Astrocyte (in vitro differentiated cells and primary cell): ENCODE measurements around the gene THADA. TPM values are rescaled to one million over a fixed set of nuclear protein-coding genes. Genes with fewer than 3 reads are reported as not detected.
A peak's percentile ranks its signal among the peaks of the same experiment; 100 is the strongest.

Experiments
- DNase-seq: peaks from one replicate; pipeline ENCODE4 v3.0.0-alpha.2; 2010; ENCODE audit warnings: low read depth
- FAIRE-seq: peaks from 2 replicates; lab custom pipeline; 2011; peaks lifted over from hg19 to GRCh38; lab: Jason Lieb, UNC
- H2AFZ ChIP-seq: 2 replicates; pipeline ENCODE4 v1.6.0; 2012; ENCODE audit warnings: low read depth, low read length, inconsistent platforms
- H3K27ac ChIP-seq: 2 replicates; pipeline ENCODE4 v1.5.1; 2011; ENCODE audit warnings: low read depth, low read length, inconsistent platforms
- H3K27me3 ChIP-seq: 2 replicates; pipeline ENCODE4 v1.6.0; 2011; ENCODE audit warnings: low read length, inconsistent platforms; ENCODE audit not compliant: insufficient read depth
- H3K36me3 ChIP-seq: 2 replicates; pipeline ENCODE4 v1.5.1; 2011; ENCODE audit warnings: low read length, inconsistent platforms; ENCODE audit not compliant: insufficient read depth
- H3K4me1 ChIP-seq: 2 replicates; pipeline ENCODE4 v1.5.1; 2011; ENCODE audit warnings: low read length, inconsistent platforms; ENCODE audit not compliant: insufficient read depth
- H3K4me2 ChIP-seq: 2 replicates; pipeline ENCODE4 v1.6.0; 2012; ENCODE audit warnings: low read length, inconsistent platforms
- H3K4me3 ChIP-seq: 2 replicates; pipeline ENCODE4 v1.5.1; 2011; ENCODE audit warnings: low read depth, mild to moderate bottlenecking, low read length, inconsistent platforms; ENCODE audit not compliant: insufficient read depth
- H3K79me2 ChIP-seq: 2 replicates; pipeline ENCODE4 v1.6.0; 2012; ENCODE audit warnings: mild to moderate bottlenecking, low read length, inconsistent platforms; ENCODE audit not compliant: insufficient read depth
- H3K9ac ChIP-seq: 2 replicates; pipeline ENCODE4 v1.6.0; 2012; ENCODE audit warnings: mild to moderate bottlenecking, low read length, inconsistent platforms
- H3K9me3 ChIP-seq: 2 replicates; pipeline ENCODE4 v1.5.1; 2012; ENCODE audit warnings: low read depth, mild to moderate bottlenecking, low read length, inconsistent platforms; ENCODE audit not compliant: insufficient read depth
- H4K20me1 ChIP-seq: 2 replicates; pipeline ENCODE4 v1.6.0; 2012; ENCODE audit warnings: low read length, inconsistent platforms; ENCODE audit not compliant: insufficient read depth
- H3K27ac Mint-ChIP-seq: one replicate; pipeline ENCODE4 v1.8.0; 2021; ENCODE audit warnings: mild to moderate bottlenecking, mixed read lengths; ENCODE audit not compliant: unreplicated experiment
- H3K27me3 Mint-ChIP-seq: one replicate; pipeline ENCODE4 v1.8.0; 2021; ENCODE audit warnings: low read depth, mixed read lengths; ENCODE audit not compliant: unreplicated experiment
- H3K36me3 Mint-ChIP-seq: one replicate; pipeline ENCODE4 v1.8.0; 2021; ENCODE audit warnings: low read depth, mixed read lengths; ENCODE audit not compliant: unreplicated experiment
- H3K4me1 Mint-ChIP-seq: one replicate; pipeline ENCODE4 v1.8.0; 2021; ENCODE audit warnings: low read depth, mixed read lengths; ENCODE audit not compliant: unreplicated experiment
- H3K4me3 Mint-ChIP-seq: one replicate; pipeline ENCODE4 v1.8.0; 2021; ENCODE audit warnings: mild to moderate bottlenecking, moderate library complexity, mixed read lengths; ENCODE audit not compliant: unreplicated experiment
- H3K9me3 Mint-ChIP-seq: one replicate; pipeline ENCODE4 v1.8.0; 2021; ENCODE audit warnings: mild to moderate bottlenecking, mixed read lengths; ENCODE audit not compliant: unreplicated experiment
- EZH2 ChIP-seq: IDR thresholded peaks from 2 replicates; pipeline ENCODE4 v1.6.1; 2012; ENCODE audit warnings: mild to moderate bottlenecking, low read length, inconsistent platforms; ENCODE audit not compliant: insufficient read depth
- total RNA-seq: library from RNA; stranded (reverse); gene quantifications from 2 replicates; pipeline ENCODE4 v1.2.1, GENCODE V29; 2021
- TF ChIP-seq, protein P1 (sequence below): IDR thresholded peaks from 2 replicates; pipeline ENCODE4 v1.5.1; 2011; ENCODE audit warnings: low read depth, mild to moderate bottlenecking, inconsistent platforms, low read length, moderate library complexity; ENCODE audit not compliant: insufficient read depth

Gene THADA
- total RNA-seq, 1 donor from 2014 or later, result 16.2 TPM

DNA sequence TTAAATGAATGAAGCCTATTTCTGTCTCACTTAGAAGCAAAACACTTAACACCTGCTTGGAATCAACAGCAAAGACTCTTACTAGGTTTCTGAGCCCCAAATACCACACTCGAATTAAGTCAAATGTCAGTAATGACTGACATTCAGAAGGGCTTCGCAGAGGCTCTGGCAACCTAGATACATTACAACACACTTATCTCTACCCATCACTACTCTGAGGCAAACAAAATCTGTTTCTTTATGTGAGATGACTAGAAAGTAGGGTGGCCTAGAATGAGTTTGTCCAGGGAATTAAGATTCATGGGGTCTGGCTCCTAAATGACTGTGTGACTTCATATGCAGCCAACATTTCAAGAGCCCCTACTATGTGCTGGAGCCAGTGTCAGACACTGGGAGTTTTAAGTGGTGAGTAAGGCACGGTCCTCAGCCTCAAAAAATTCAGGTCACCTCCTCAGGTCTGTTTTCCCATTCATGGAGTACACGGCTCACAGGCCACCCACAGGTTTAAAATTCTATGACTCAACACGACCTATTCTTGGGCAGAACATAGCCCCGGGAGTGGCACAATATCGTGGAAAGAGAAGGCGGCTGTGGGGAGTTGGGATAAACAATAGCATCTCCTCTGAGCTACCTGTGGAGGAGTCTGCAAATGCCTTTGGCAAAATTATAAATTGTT lies 219.2 kb downstream of the THADA start:
- FAIRE-seq, result no peak
- no peaks in the 10 kb centered on the region for H3K27me3 Mint-ChIP-seq

GRCh38 chr2:43375746-43376522 lies 219.9 kb downstream of the THADA start:
- H3K36me3 Mint-ChIP-seq, result no peaks in the 10 kb centered on the region
- Histone ChIP-seq H3K9ac (no peak overlapping the region), H2AFZ (no peak overlapping the region), H3K4me1 (no peaks in the 10 kb centered on the region), H3K27me3 (no peaks in the 10 kb centered on the region), H3K4me2 (no peak overlapping the region), H3K79me2 (no peaks in the 10 kb centered on the region), H4K20me1 (no peaks in the 10 kb centered on the region), H3K27ac (no peak overlapping the region), H3K36me3 (no peaks in the 10 kb centered on the region), H3K4me3 (no peak overlapping the region), H3K9me3 (no peaks in the 10 kb centered on the region)
- FAIRE-seq (no peak), DNase-seq (no peak)
- no peak overlapping the region for H3K27ac Mint-ChIP-seq
- no peak for TF ChIP-seq EZH2
- TF ChIP-seq, protein P1, sequence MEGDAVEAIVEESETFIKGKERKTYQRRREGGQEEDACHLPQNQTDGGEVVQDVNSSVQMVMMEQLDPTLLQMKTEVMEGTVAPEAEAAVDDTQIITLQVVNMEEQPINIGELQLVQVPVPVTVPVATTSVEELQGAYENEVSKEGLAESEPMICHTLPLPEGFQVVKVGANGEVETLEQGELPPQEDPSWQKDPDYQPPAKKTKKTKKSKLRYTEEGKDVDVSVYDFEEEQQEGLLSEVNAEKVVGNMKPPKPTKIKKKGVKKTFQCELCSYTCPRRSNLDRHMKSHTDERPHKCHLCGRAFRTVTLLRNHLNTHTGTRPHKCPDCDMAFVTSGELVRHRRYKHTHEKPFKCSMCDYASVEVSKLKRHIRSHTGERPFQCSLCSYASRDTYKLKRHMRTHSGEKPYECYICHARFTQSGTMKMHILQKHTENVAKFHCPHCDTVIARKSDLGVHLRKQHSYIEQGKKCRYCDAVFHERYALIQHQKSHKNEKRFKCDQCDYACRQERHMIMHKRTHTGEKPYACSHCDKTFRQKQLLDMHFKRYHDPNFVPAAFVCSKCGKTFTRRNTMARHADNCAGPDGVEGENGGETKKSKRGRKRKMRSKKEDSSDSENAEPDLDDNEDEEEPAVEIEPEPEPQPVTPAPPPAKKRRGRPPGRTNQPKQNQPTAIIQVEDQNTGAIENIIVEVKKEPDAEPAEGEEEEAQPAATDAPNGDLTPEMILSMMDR, result no peak
- H3K9me3 Mint-ChIP-seq, result peaks cover 1% of the 10 kb centered on the region
- no peak overlapping the region for H3K4me3 Mint-ChIP-seq
- peaks cover 4% of the 10 kb centered on the region for H3K4me1 Mint-ChIP-seq
- no peaks in the 10 kb centered on the region for H3K27me3 Mint-ChIP-seq

More for the DNA sequence above, 219.2 kb downstream of the THADA start:
- no peak overlapping the region for H3K27ac ChIP-seq
- DNase-seq, result no peak
- H3K36me3 ChIP-seq, result no peaks in the 10 kb centered on the region
- H3K27me3 ChIP-seq, result no peaks in the 10 kb centered on the region
- no peaks in the 10 kb centered on the region for H3K9me3 ChIP-seq
- Mint-ChIP-seq H3K4me3 (no peak overlapping the region), H3K4me1 (peaks cover 4% of the 10 kb centered on the region), H3K9me3 (peaks cover 1% of the 10 kb centered on the region), H3K36me3 (no peaks in the 10 kb centered on the region), H3K27ac (peak overlapping the region; percentile 76)
- no peaks in the 10 kb centered on the region for H3K4me1 ChIP-seq
- no peak overlapping the region for H3K4me2 ChIP-seq
- no peaks in the 10 kb centered on the region for H4K20me1 ChIP-seq
- no peaks in the 10 kb centered on the region for H3K79me2 ChIP-seq
- TF ChIP-seq, protein P1, result no peak
- no peak overlapping the region for H3K4me3 ChIP-seq
- H3K9ac ChIP-seq, result no peak overlapping the region
- no peak overlapping the region for H2AFZ ChIP-seq
